ENCODE measurements around the gene CACNA1C.

- TF ChIP-seq CTCF (conservative IDR thresholded peaks at IDR 0.05 in 1 of 2, IDR thresholded peaks at IDR 0.05 in 1 of 2; ENCODE audit: low read depth in 1 of 2, low read length in 2 of 2) (no peak), EZH2 (IDR thresholded peaks at IDR 0.05; ENCODE audit: low read length, missing control alignments) (no peak)
These were observed 625.6 kb downstream of the CACNA1C start for GRCh38 chr12:2678426-2678825.
